Adrenal gland (tissue), 5 donors: ENCODE data around the gene SLC10A1.

Experiments
- CTCF ChIP-seq, 6 experiments: fragments of 450-650 bp in 4 of 6; fragments of 200-600 bp in 2 of 6; sonication (generic) in 1 of 6; IDR thresholded peaks; 1 replicate in 5 of 6; 2 replicates in 1 of 6; pipeline versions ENCODE4 v1.5.1 to v1.8.0; 2016 to 2021; ENCODE audit warnings: antibody characterized with exemption in 6 of 6, mild to moderate bottlenecking in 2 of 6, moderate library complexity in 1 of 6
- POLR2A ChIP-seq, 2 donors: fragments of 450-650 bp; IDR thresholded peaks; one replicate each; pipeline ENCODE4 v1.6.1; 2017; ENCODE audit warnings: antibody characterized with exemption in 2 of 2, mild to moderate bottlenecking in 2 of 2, moderate library complexity in 1 of 2
- donor health status: DM: no; HTN: no; CAD: no.

GRCh38 chr14:69726761-69727511 lies 70.1 kb downstream of the SLC10A1 start:
- no peak for TF ChIP-seq POLR2A (IDR thresholded peaks at IDR 0.05)
- peak; percentile 96 to 100 (median 98) for TF ChIP-seq CTCF (IDR thresholded peaks at IDR 0.05)
